ENCODE results near the gene KLF16.

Gene KLF16

GRCh38 chr19:1863328-1863637 lies at the start of gene KLF16:
Gene KLF16 (minus strand): TSS chr19:1863579. CDS start chr19:1863497, 82 bp downstream.
- TF ChIP-seq CTCF (IDR thresholded peaks at IDR 0.05; ENCODE audit: borderline replicate concordance, insufficient read depth, low read depth, low read length): no peak
- H3K4me3 ChIP-seq (ENCODE audit: low read depth, low read length): peak within 1 kb of the TSS; percentile 86

GRCh38 chr19:1912760-1913505 lies 49.6 kb upstream of the KLF16 start:
- H3K4me3 ChIP-seq (ENCODE audit: low read depth, low read length): no peak overlapping the region
- no peak for TF ChIP-seq CTCF (IDR thresholded peaks at IDR 0.05; ENCODE audit: borderline replicate concordance, insufficient read depth, low read depth, low read length)

GRCh38 chr19:1911995-1912394 lies 48.6 kb upstream of the KLF16 start:
- no peak overlapping the region for H3K4me3 ChIP-seq (ENCODE audit: low read depth, low read length)
- no peak for TF ChIP-seq CTCF (IDR thresholded peaks at IDR 0.05; ENCODE audit: borderline replicate concordance, insufficient read depth, low read depth, low read length)

- no peak for TF ChIP-seq CTCF (IDR thresholded peaks at IDR 0.05; ENCODE audit: borderline replicate concordance, insufficient read depth, low read depth, low read length)
- no peak overlapping the region for H3K4me3 ChIP-seq (ENCODE audit: low read depth, low read length)
Observed at GRCh38 chr19:1911098-1911497, 47.7 kb upstream of the KLF16 start.

- TF ChIP-seq CTCF (IDR thresholded peaks at IDR 0.05; ENCODE audit: borderline replicate concordance, insufficient read depth, low read depth, low read length): no peak
Observed at GRCh38 chr19:1910177-1910576, 46.8 kb upstream of the KLF16 start.

GRCh38 chr19:1909761-1910080 lies 46.3 kb upstream of the KLF16 start:
- no peak for TF ChIP-seq CTCF (IDR thresholded peaks at IDR 0.05; ENCODE audit: borderline replicate concordance, insufficient read depth, low read depth, low read length)
- H3K4me3 ChIP-seq (ENCODE audit: low read depth, low read length): no peak overlapping the region

More at GRCh38 chr19:1910177-1910576, 46.8 kb upstream of the KLF16 start:
- H3K4me3 ChIP-seq (ENCODE audit: low read depth, low read length): no peak overlapping the region

- no peak for TF ChIP-seq CTCF (IDR thresholded peaks at IDR 0.05; ENCODE audit: borderline replicate concordance, insufficient read depth, low read depth, low read length)
- no peak overlapping the region for H3K4me3 ChIP-seq (ENCODE audit: low read depth, low read length)
Observed at GRCh38 chr19:1908364-1908678, 44.9 kb upstream of the KLF16 start.

Measured in GM12875 (cell line).